ENCODE data around the gene SLC16A6.

DNA sequence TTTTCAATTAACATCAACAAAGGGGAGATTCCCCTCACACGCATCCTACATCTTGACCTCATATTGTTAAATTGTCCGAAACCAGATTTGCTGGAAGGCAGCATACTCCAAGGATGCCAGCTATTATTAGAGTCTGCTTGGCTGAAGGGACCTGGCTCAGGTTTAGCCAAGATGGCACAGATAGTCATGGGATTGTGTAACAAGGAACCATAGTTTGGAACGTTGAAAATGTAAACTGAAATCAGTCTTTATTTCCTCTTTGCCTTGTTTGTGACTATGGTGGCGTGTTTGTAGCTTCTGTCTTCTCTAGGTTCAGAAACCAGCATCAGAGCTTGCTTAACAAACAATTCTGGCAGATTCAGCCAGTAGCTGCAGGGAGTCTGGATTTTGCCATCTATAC, 6.3 kb upstream of the SLC16A6 start:
- TF ChIP-seq, protein P1, sequence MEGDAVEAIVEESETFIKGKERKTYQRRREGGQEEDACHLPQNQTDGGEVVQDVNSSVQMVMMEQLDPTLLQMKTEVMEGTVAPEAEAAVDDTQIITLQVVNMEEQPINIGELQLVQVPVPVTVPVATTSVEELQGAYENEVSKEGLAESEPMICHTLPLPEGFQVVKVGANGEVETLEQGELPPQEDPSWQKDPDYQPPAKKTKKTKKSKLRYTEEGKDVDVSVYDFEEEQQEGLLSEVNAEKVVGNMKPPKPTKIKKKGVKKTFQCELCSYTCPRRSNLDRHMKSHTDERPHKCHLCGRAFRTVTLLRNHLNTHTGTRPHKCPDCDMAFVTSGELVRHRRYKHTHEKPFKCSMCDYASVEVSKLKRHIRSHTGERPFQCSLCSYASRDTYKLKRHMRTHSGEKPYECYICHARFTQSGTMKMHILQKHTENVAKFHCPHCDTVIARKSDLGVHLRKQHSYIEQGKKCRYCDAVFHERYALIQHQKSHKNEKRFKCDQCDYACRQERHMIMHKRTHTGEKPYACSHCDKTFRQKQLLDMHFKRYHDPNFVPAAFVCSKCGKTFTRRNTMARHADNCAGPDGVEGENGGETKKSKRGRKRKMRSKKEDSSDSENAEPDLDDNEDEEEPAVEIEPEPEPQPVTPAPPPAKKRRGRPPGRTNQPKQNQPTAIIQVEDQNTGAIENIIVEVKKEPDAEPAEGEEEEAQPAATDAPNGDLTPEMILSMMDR (IDR thresholded peaks at IDR 0.05; ENCODE audit: poor library complexity, severe bottlenecking) = no peak
- TF ChIP-seq, protein P2, sequence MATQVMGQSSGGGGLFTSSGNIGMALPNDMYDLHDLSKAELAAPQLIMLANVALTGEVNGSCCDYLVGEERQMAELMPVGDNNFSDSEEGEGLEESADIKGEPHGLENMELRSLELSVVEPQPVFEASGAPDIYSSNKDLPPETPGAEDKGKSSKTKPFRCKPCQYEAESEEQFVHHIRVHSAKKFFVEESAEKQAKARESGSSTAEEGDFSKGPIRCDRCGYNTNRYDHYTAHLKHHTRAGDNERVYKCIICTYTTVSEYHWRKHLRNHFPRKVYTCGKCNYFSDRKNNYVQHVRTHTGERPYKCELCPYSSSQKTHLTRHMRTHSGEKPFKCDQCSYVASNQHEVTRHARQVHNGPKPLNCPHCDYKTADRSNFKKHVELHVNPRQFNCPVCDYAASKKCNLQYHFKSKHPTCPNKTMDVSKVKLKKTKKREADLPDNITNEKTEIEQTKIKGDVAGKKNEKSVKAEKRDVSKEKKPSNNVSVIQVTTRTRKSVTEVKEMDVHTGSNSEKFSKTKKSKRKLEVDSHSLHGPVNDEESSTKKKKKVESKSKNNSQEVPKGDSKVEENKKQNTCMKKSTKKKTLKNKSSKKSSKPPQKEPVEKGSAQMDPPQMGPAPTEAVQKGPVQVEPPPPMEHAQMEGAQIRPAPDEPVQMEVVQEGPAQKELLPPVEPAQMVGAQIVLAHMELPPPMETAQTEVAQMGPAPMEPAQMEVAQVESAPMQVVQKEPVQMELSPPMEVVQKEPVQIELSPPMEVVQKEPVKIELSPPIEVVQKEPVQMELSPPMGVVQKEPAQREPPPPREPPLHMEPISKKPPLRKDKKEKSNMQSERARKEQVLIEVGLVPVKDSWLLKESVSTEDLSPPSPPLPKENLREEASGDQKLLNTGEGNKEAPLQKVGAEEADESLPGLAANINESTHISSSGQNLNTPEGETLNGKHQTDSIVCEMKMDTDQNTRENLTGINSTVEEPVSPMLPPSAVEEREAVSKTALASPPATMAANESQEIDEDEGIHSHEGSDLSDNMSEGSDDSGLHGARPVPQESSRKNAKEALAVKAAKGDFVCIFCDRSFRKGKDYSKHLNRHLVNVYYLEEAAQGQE (IDR thresholded peaks at IDR 0.05; ENCODE audit: borderline replicate concordance) = no peak
- TF ChIP-seq SMC3 (conservative IDR thresholded peaks at IDR 0.05; ENCODE audit: poor library complexity) = no peak
- no peak for TF ChIP-seq MXI1 (conservative IDR thresholded peaks at IDR 0.05; ENCODE audit: poor library complexity, severe bottlenecking)
- TF ChIP-seq EP300 (conservative IDR thresholded peaks at IDR 0.05; ENCODE audit: poor library complexity, severe bottlenecking) = no peak

Data from neural cell (in vitro differentiated cells).